Islet precursor cell (in vitro differentiated cells): Measurements from ENCODE around the gene HS2ST1.
"Not testable (repeated sequence)": the region's sequence is repeated elsewhere in the genome, so short reads cannot be mapped to it uniquely, and the experiment has no call there.

Experiments used
- DNase-seq: peaks from one replicate; pipeline ENCODE4 v3.0.0-alpha.2; 2018

HS2ST1 gene

GRCh38 chr1:87028576-87028975, 114.1 kb downstream of the HS2ST1 start:
- DNase-seq: no peak

DNA sequence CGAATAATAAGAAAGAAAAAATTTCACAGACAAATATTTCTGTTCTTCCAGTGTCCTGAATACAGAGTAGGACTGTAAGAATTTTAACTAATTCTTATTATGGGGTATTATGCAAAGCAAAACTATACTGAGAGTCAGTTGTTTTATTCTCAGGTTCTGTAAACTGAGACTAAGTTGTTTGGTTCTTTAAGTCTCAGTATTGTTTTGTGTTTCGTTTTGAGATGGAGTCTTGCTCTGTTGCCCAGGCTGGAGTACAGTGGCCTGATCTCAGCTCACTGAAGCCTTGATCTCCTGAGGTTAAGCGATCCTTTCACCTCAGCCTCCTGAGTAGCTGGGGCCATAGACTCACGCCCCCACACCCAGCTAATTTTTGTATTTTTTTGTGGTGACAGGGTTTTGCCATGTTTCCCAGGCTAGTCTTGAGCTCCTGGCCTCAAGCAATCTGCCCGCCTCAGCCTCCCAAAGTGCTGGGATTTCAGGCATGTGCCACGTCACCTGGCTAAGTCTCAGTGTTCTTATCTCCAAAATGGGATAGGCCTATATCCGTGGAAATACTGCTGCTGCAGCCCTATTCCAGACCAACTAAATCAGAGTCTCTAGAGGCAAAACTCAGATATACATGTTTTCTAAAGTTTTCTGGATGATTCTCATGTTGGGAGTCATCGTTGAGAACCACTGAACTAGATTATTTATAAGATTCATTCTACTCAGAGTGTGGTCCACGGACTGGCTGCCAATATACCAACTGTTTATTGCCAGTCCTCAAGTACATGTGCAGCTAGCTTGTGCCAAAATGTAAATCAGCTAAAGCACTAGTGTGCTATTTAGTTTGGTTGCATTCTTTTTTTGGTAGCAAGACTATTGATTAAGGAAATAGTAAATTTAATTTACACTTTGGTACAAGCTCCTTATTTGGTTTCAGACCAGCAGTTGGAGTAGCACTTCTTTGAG, 116.6 kb downstream of the HS2ST1 start:
- no peak for DNase-seq

- no peak for DNase-seq
Observed at GRCh38 chr1:87034351-87034750, 119.9 kb downstream of the HS2ST1 start.

DNA sequence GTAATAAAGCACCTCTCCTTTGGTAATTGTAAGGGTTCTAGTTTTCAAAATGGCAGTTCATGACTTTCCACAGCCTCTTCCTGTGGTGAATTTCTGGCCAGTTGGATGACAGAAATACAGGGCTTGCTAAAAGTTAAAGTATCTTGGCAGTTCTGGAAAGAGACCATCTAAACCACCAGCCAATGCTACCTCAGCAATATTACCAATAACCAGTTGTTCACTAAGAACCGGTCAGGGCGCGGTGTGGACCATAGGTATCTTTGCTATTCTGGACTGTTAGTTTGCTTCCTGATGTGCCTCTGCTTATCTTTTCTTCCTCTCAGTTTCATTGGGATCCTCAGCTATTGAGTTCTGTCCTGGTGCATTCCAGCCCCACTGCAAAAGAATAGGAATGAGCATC, 124.7 kb downstream of the HS2ST1 start:
- DNase-seq: no peak

GRCh38 chr1:87042111-87042811, 127.8 kb downstream of the HS2ST1 start:
- DNase-seq: no peak

GRCh38 chr1:87044424-87044823, 130.0 kb downstream of the HS2ST1 start:
- no peak for DNase-seq

DNA sequence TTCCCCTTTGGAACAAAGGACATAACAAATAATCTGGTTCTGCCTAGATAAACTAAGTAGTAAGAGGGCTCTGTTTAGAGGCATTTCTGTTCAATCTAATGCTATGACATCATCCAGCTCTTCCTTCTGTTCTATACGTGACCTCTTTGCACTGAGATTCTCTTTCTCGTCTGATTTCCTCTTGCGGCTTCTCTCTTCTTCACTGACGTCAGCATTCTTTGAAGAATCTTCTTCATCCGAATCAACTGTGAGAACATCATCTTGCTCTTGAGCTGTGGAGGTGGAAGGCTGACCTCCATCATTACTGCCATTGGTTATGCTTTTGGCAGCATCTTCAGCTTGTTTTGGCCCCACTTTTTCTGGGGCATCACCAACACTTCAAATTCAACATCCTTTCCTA, 130.4 kb downstream of the HS2ST1 start:
- no peak for DNase-seq

GRCh38 chr1:87045761-87046304, 131.4 kb downstream of the HS2ST1 start:
- no peak for DNase-seq

DNA sequence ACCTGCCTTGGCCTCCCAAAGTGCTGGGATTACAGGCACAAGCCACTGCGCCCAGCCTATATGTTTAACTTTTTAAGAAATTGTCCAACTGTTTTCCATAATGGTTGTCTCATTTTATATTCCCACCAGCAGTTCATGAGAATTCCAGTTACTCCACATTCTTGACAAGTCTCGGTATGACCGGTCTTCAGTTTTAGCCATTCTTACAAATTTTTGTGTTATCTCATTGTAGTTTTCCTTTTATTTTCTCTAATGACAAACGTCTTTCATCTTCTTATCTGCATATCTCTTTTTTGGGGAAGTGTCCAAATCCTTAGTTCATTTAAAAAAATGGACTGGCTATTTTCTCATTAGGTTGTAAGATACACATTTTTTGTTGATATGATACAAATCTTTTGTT, 132.5 kb downstream of the HS2ST1 start:
- no peak for DNase-seq

- DNase-seq: no peak
Observed at GRCh38 chr1:87048237-87048636, 133.8 kb downstream of the HS2ST1 start.

DNA sequence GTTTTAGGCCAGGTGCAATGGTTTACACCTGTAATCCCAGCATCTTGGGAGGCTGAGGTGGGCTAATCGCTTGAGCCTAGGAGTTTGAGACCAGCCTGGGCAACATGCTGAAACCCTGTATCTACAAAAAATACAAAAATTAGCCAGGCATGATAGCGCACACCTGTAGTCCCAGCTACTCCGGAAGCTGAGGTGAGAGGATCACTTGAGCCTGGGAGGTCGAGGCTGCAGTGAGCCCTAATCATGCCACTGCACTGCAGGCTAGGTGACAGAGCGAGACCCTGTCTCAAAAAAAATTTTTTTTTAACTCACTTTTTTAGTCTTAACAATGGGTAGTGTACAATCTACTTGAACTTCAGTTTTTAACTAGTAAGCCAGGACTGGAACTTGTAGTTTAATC, 137.5 kb downstream of the HS2ST1 start:
- DNase-seq: no peak

- DNase-seq: no peak
Observed at GRCh38 chr1:87052400-87052799, 138.0 kb downstream of the HS2ST1 start.

GRCh38 chr1:87052961-87053360, 138.5 kb downstream of the HS2ST1 start:
- no peak for DNase-seq

DNA sequence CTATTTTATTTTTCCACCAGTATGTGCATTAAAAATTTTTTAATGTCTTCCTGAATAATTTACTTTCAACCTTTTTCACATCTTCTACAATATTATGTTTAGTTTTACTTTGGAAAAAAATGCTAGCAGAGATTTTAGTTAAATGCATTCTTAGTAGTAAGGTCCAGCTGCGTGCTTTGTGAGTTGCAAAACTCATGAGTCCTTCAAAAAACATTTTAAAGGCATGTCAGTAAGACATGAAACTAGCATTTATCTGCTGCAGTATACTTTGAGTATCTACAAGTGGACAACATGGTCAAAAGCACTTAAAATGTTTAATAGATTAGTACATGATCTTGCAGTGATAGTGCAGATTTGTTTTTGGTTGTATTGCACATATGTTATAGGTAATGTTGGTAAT, 139.0 kb downstream of the HS2ST1 start:
- no peak for DNase-seq

DNA sequence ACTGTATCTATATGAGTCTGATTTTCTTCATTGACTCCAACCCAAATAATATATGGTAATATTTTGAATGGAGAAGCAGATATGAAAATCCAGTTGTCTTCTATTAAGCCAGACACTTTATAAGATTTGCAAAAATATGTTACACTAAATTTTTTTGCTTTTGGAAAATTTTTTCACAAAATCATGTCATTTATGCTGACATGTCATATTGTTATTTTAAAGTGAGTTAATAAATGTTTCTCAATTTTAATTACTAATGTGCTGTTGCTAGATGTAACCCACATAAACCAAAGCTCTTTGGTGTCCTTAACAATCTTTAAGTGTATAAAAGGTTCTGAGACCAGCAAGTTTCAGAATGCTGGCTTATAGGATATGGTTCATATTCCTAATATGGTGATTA, 142.5 kb downstream of the HS2ST1 start:
- DNase-seq: no peak

GRCh38 chr1:87058343-87058649, 143.9 kb downstream of the HS2ST1 start:
- DNase-seq: no peak

- no peak for DNase-seq
Observed at GRCh38 chr1:87061742-87062156, 147.3 kb downstream of the HS2ST1 start.

DNA sequence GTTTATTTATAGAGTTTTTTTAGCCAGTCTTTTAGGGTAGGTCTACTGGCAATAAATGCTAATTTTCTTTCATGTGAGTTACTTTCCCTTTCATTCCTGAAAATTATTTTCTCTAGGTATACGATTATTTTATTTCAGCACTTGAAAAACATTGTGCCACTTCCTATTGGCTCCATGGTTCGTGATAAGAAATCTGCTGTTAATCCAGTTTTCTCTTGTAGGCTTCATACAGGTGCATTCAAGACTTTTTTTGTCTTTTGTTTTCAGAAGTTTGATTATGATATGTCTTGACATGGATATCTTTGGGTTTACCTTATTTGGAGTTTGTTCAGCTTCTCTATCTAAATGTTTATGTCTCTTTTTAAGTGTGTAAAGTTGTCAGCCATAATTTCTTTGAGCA, 148.3 kb downstream of the HS2ST1 start:
- DNase-seq: no peak

- no peak for DNase-seq
Observed at GRCh38 chr1:87064309-87064708, 149.9 kb downstream of the HS2ST1 start.

- no peak for DNase-seq
Observed at GRCh38 chr1:87064986-87065385, 150.6 kb downstream of the HS2ST1 start.

GRCh38 chr1:87066708-87067107, 152.3 kb downstream of the HS2ST1 start:
- DNase-seq: not testable (repeated sequence)

GRCh38 chr1:87072411-87072810, 158.0 kb downstream of the HS2ST1 start:
- no peak for DNase-seq

DNA sequence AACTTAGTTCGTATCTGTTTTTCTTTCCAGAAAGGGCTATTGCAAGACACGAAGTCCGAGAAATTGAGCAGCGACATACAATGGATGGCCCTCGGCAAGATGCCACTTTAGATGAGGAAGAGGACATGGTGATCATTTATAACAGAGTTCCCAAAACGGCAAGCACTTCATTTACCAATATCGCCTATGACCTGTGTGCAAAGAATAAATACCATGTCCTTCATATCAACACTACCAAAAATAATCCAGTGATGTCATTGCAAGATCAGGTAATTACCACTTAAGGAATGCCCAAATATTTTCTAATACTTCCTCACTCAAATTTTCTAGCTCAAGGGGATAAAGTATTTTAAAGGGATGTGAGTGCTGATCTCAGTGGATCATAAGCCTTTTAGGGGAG, 158.5 kb downstream of the HS2ST1 start:
- DNase-seq: no peak
